Ureter (tissue), 1 donor: Measurements from ENCODE around the gene SMG7. TPM values are rescaled to one million over a fixed set of nuclear protein-coding genes. Genes with fewer than 3 reads are reported as not detected.

Experiments
- DNase-seq: peaks from one replicate; pipeline ENCODE4 v3.0.0-alpha.2; 2020; ENCODE audit warnings: low spot score
- total RNA-seq: library from RNA; stranded (reverse); gene quantifications from one replicate; pipeline ENCODE4 v1.2.4, GENCODE V29; 2023
- donor health status: DM: yes; HTN: yes; CAD: no.

SMG7 gene
- total RNA-seq, 1 donor from 2014 or later: 83.7 TPM

GRCh38 chr1:183562701-183563100 lies 90.4 kb downstream of the SMG7 start:
- DNase-seq: no peak

- no peak for DNase-seq
These were observed 93.0 kb downstream of the SMG7 start for GRCh38 chr1:183565261-183565660.

GRCh38 chr1:183566026-183566425 lies 93.7 kb downstream of the SMG7 start:
- DNase-seq: no peak

- peak; percentile 81 for DNase-seq
These were observed 95.3 kb downstream of the SMG7 start for GRCh38 chr1:183567584-183567983.

- no peak for DNase-seq
These were observed 96.1 kb downstream of the SMG7 start for GRCh38 chr1:183568176-183569021.

- DNase-seq: no peak
These were observed 96.8 kb downstream of the SMG7 start for GRCh38 chr1:183569141-183569540.

- DNase-seq: no peak
These were observed 97.5 kb downstream of the SMG7 start for GRCh38 chr1:183569801-183570200.

GRCh38 chr1:183570451-183570850 lies 98.2 kb downstream of the SMG7 start:
- no peak for DNase-seq

GRCh38 chr1:183571678-183572268 lies 99.5 kb downstream of the SMG7 start:
- DNase-seq: no peak

- no peak for DNase-seq
These were observed 100.4 kb downstream of the SMG7 start for GRCh38 chr1:183572721-183573120.

GRCh38 chr1:183575606-183576005 lies 103.3 kb downstream of the SMG7 start:
- no peak for DNase-seq

GRCh38 chr1:183576537-183576936 lies 104.2 kb downstream of the SMG7 start:
- DNase-seq: no peak

GRCh38 chr1:183577897-183578465 lies 105.7 kb downstream of the SMG7 start:
- DNase-seq: no peak

GRCh38 chr1:183578856-183579255 lies 106.6 kb downstream of the SMG7 start:
- no peak for DNase-seq

- DNase-seq: no peak
These were observed 108.0 kb downstream of the SMG7 start for GRCh38 chr1:183580281-183580682.

- DNase-seq: no peak
These were observed 109.9 kb downstream of the SMG7 start for GRCh38 chr1:183582021-183582713.

GRCh38 chr1:183583466-183583865 lies 111.2 kb downstream of the SMG7 start:
- DNase-seq: no peak

GRCh38 chr1:183584147-183584546 lies 111.8 kb downstream of the SMG7 start:
- DNase-seq: no peak

GRCh38 chr1:183585038-183585437 lies 112.7 kb downstream of the SMG7 start:
- no peak for DNase-seq

GRCh38 chr1:183586455-183586854 lies 114.2 kb downstream of the SMG7 start:
- DNase-seq: no peak

GRCh38 chr1:183586926-183587325 lies 114.6 kb downstream of the SMG7 start:
- no peak for DNase-seq

- DNase-seq: no peak
These were observed 116.5 kb downstream of the SMG7 start for GRCh38 chr1:183588827-183589226.
